ENCODE results near the gene PODN.

PODN gene

GRCh38 chr1:53130878-53131589 is 69.0 kb downstream of the PODN start:
- DNase-seq (ENCODE audit: low read depth), result no peak
- no peak for TF ChIP-seq CTCF (IDR thresholded peaks at IDR 0.05; ENCODE audit: low read depth, low read length, missing control alignments)
- H3K4me3 ChIP-seq (ENCODE audit: low read depth, low read length), result no peak overlapping the region

GRCh38 chr1:53131590-53131938 is 69.6 kb downstream of the PODN start:
- no peak overlapping the region for H3K4me3 ChIP-seq (ENCODE audit: low read depth, low read length)
- no peak for TF ChIP-seq CTCF (IDR thresholded peaks at IDR 0.05; ENCODE audit: low read depth, low read length, missing control alignments)
- DNase-seq (ENCODE audit: low read depth), result no peak

GRCh38 chr1:53132176-53132575 is 70.2 kb downstream of the PODN start:
- H3K4me3 ChIP-seq (ENCODE audit: low read depth, low read length), result no peak overlapping the region
- DNase-seq (ENCODE audit: low read depth), result no peak
- TF ChIP-seq CTCF (IDR thresholded peaks at IDR 0.05; ENCODE audit: low read depth, low read length, missing control alignments), result no peak

GRCh38 chr1:53133261-53134041 is 71.4 kb downstream of the PODN start:
- TF ChIP-seq CTCF (IDR thresholded peaks at IDR 0.05; ENCODE audit: low read depth, low read length, missing control alignments), result no peak
- H3K4me3 ChIP-seq (ENCODE audit: low read depth, low read length), result no peak overlapping the region
- DNase-seq (ENCODE audit: low read depth), result no peak

- DNase-seq (ENCODE audit: low read depth), result no peak
- no peak overlapping the region for H3K4me3 ChIP-seq (ENCODE audit: low read depth, low read length)
- TF ChIP-seq CTCF (IDR thresholded peaks at IDR 0.05; ENCODE audit: low read depth, low read length, missing control alignments), result no peak
Observed at GRCh38 chr1:53134042-53134485, 72.1 kb downstream of the PODN start.
